H1 (cell line): ENCODE data around the gene S100A12. TPM values are rescaled to one million over a fixed set of nuclear protein-coding genes. Genes with fewer than 3 reads are reported as not detected.

Experiments used
- CTCF ChIP-seq, 3 experiments: IDR thresholded peaks; 1 replicate in 2 of 3; 2 replicates in 1 of 3; pipeline versions ENCODE4 v1.5.1 to v1.6.1; 2011; ENCODE audit warnings: low read length in 3 of 3, mild to moderate bottlenecking in 3 of 3, inconsistent platforms in 2 of 3, low read depth in 1 of 3, moderate library complexity in 1 of 3; ENCODE audit not compliant: insufficient read depth in 1 of 3; ENCODE audit errors: control extremely low read depth in 1 of 3
- E2F6 ChIP-seq: IDR thresholded peaks from 2 replicates; pipeline ENCODE4 v1.6.1; 2012; ENCODE audit warnings: inconsistent platforms
- EP300 ChIP-seq, 2 experiments: IDR thresholded peaks; 1 replicate in 1 of 2; 2 replicates in 1 of 2; pipeline ENCODE4 v1.6.1; 2011 to 2012; ENCODE audit warnings: low read depth in 2 of 2, low read length in 2 of 2, mild to moderate bottlenecking in 2 of 2, borderline replicate concordance in 1 of 2, inconsistent platforms in 1 of 2, moderate library complexity in 1 of 2
- KDM1A ChIP-seq: fragments of 200-600, 300-600 bp; sonication (generic); IDR thresholded peaks from 2 replicates; pipeline ENCODE4 v1.7.1; 2016; ENCODE audit warnings: mild to moderate bottlenecking, low read length, borderline replicate concordance
- RNF2 ChIP-seq: fragments of 200-900, 300-1000 bp; sonication (generic); IDR thresholded peaks from 2 replicates; pipeline ENCODE4 v1.7.1; 2016; ENCODE audit warnings: borderline replicate concordance, low read depth, mild to moderate bottlenecking, antibody characterized with exemption, low read length; ENCODE audit not compliant: poor library complexity, severe bottlenecking; ENCODE audit errors: missing control alignments
- polyA plus RNA-seq, 7 experiments: library from polyadenylated mRNA; depleted of rRNA in 3 of 7; stranded (reverse) in 5 of 7; unstranded in 2 of 7; fragments of >200 nt in 5 of 7; fragments of 200-250 nt in 2 of 7; gene quantifications; 1 replicate in 5 of 7; 2 replicates in 1 of 7; 4 replicates in 1 of 7; pipeline versions ENCODE4 v1.2.1 to v1.2.3, GENCODE V29; 2011 to 2013; ENCODE audit warnings: missing spikeins in 2 of 7, mixed read lengths in 2 of 7
- total RNA-seq: library from RNA; stranded (reverse); fragmentation: NEBNext Ultra II Directional; extraction: Animal tissue kit (Norgen Biotek cat#: 25700); gene quantifications from 2 replicates; pipeline ENCODE4 v1.2.1, GENCODE V29; 2021

S100A12 gene
- total and polyA plus RNA-seq, 2 of the 8 experiments (the other 6 are each of a cell fraction or from before 2014, with no cell fraction given) = not detected

- TF ChIP-seq RNF2 (no peak), EP300 (IDR thresholded peaks at IDR 0.05; ENCODE audit: borderline replicate concordance in 1 of 2, low read depth in 2 of 2, low read length in 2 of 2) (no peak), E2F6 (no peak), CTCF (IDR thresholded peaks at IDR 0.05; ENCODE audit: control extremely low read depth in 1 of 3, insufficient read depth in 1 of 3, low read depth in 1 of 3, low read length in 3 of 3) (no peak), KDM1A (no peak)
Measured at GRCh38 chr1:153375511-153375910, at the start of gene S100A12 (continued).
